PFSK-1 (cell line): ENCODE data around the gene SFXN2.

ENCODE experiments used
- FOXP2 ChIP-seq: optimal IDR thresholded peaks from 2 replicates; pipeline ENCODE3; 2011; ENCODE audit warnings: borderline replicate concordance, control low read depth, inconsistent platforms; ENCODE audit not compliant: insufficient read depth; ENCODE audit errors: extremely low read length, extremely low read depth
- POLR2AphosphoS5 ChIP-seq: IDR thresholded peaks from 2 replicates; pipeline ENCODE4 v1.6.1; 2012; ENCODE audit warnings: low read depth, mild to moderate bottlenecking, control low read depth, low read length, moderate library complexity
- SIN3A ChIP-seq: IDR thresholded peaks from 2 replicates; pipeline ENCODE4 v1.6.1; 2012; ENCODE audit warnings: mild to moderate bottlenecking, low read length, moderate library complexity, borderline replicate concordance; ENCODE audit not compliant: insufficient read depth
- TAF1 ChIP-seq: IDR thresholded peaks from 2 replicates; pipeline ENCODE4 v1.6.1; 2012; ENCODE audit warnings: low read length, control low read depth, borderline replicate concordance; ENCODE audit not compliant: insufficient read depth
- TF ChIP-seq, protein P1 (sequence below), 2 experiments: IDR thresholded peaks; 2 replicates each; pipeline versions ENCODE4 v1.6.1 to v1.8.0; 2011 to 2012; ENCODE audit warnings: low read depth in 2 of 2, low read length in 2 of 2, control low read depth in 1 of 2, inconsistent platforms in 1 of 2, mild to moderate bottlenecking in 1 of 2, moderate library complexity in 1 of 2; ENCODE audit not compliant: insufficient read depth in 1 of 2

DNA sequence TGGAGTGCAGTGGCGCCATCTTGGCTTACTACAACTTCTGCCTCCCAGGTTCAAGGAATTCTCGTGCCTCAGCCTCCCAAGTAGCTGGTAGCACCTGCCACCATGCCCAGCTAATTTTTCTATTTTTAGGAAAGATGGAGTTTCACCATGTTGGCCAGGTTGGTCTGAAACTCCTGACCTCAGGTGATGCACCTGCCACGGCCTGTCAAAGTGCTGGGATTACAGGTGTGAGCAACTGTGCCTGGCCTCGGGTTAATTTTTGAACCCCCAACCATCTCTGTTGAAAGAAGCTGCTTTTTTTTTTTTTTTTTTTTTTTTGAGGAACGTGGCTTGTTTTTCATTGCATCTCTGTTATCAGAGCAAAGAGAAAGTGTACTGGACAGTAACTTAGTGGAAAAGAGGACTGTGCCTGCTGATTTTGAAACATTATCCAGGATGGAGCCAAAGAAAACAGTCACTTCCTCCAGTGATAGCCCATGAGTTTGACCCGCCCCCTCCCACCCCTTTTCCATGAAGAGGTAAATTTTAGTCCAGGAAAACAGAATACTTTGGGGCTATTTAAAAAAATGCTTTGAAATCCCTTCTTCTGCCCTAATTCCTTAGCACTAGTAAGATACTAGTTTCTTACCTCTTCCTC lies 67.6 kb downstream of the SFXN2 start:
- TF ChIP-seq POLR2AphosphoS5, result no peak
- TF ChIP-seq TAF1, result no peak
- no peak for TF ChIP-seq FOXP2
- TF ChIP-seq, protein P1, sequence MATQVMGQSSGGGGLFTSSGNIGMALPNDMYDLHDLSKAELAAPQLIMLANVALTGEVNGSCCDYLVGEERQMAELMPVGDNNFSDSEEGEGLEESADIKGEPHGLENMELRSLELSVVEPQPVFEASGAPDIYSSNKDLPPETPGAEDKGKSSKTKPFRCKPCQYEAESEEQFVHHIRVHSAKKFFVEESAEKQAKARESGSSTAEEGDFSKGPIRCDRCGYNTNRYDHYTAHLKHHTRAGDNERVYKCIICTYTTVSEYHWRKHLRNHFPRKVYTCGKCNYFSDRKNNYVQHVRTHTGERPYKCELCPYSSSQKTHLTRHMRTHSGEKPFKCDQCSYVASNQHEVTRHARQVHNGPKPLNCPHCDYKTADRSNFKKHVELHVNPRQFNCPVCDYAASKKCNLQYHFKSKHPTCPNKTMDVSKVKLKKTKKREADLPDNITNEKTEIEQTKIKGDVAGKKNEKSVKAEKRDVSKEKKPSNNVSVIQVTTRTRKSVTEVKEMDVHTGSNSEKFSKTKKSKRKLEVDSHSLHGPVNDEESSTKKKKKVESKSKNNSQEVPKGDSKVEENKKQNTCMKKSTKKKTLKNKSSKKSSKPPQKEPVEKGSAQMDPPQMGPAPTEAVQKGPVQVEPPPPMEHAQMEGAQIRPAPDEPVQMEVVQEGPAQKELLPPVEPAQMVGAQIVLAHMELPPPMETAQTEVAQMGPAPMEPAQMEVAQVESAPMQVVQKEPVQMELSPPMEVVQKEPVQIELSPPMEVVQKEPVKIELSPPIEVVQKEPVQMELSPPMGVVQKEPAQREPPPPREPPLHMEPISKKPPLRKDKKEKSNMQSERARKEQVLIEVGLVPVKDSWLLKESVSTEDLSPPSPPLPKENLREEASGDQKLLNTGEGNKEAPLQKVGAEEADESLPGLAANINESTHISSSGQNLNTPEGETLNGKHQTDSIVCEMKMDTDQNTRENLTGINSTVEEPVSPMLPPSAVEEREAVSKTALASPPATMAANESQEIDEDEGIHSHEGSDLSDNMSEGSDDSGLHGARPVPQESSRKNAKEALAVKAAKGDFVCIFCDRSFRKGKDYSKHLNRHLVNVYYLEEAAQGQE (IDR thresholded peaks at IDR 0.05; ENCODE audit: insufficient read depth in 1 of 2, low read depth in 2 of 2, low read length in 2 of 2), result no peak
- 0 out of 2 replicates have a peak, but pooled peaks have one; percentile 21 for TF ChIP-seq SIN3A
